Measurements from ENCODE around the gene RAP2A.

RAP2A gene

GRCh38 chr13:97436845-97437244 is 2.9 kb downstream of the RAP2A start:
- Histone ChIP-seq H3K9me3 (ENCODE audit: insufficient read depth, low read length) (no peaks in the 10 kb centered on the region), H3K27ac (ENCODE audit: low read depth, low read length) (no peak overlapping the region), H3K79me2 (ENCODE audit: insufficient read depth, low read length) (peaks cover 9% of the 10 kb centered on the region; the same call in 1 of the 2 replicates), H3K4me3 (ENCODE audit: insufficient read depth, low read length, poor library complexity, severe bottlenecking) (no peak overlapping the region), H3K36me3 (ENCODE audit: low read length) (no peaks in the 10 kb centered on the region), H3K9ac (ENCODE audit: low read length) (no peak overlapping the region), H4K20me1 (ENCODE audit: low read depth, low read length) (no peaks in the 10 kb centered on the region), H3F3A (ENCODE audit: insufficient read depth) (peaks cover 13% of the 10 kb centered on the region; the same call in 1 of the 2 replicates), H3K4me2 (ENCODE audit: low read depth, low read length, poor library complexity, severe bottlenecking) (peak overlapping the region; percentile 67), H3K9me2 (replicated peaks; ENCODE audit: insufficient read depth, low read length) (no peaks in the 10 kb centered on the region), H2AFZ (ENCODE audit: low read depth, low read length, severe bottlenecking) (no peak overlapping the region), H3K27me3 (ENCODE audit: low read length) (no peaks in the 10 kb centered on the region)
- TF ChIP-seq CTCF (IDR thresholded peaks at IDR 0.05; ENCODE audit: insufficient read depth, low read length, poor library complexity, severe bottlenecking) = no peak
- no peak for TF ChIP-seq EZH2phosphoT487 (conservative IDR thresholded peaks at IDR 0.05; ENCODE audit: low read length)

GRCh38 chr13:97437729-97438128 is 3.8 kb downstream of the RAP2A start:
- peaks cover 9% of the 10 kb centered on the region; the same call in 1 of the 2 replicates for H3K79me2 ChIP-seq (ENCODE audit: insufficient read depth, low read length)
- no peaks in the 10 kb centered on the region for H3K36me3 ChIP-seq (ENCODE audit: low read length)
- no peak overlapping the region for H3K27ac ChIP-seq (ENCODE audit: low read depth, low read length)
- no peaks in the 10 kb centered on the region for H3K9me2 ChIP-seq (replicated peaks; ENCODE audit: insufficient read depth, low read length)
- no peak for TF ChIP-seq CTCF (IDR thresholded peaks at IDR 0.05; ENCODE audit: insufficient read depth, low read length, poor library complexity, severe bottlenecking)
- H3K4me2 ChIP-seq (ENCODE audit: low read depth, low read length, poor library complexity, severe bottlenecking) = no peak overlapping the region
- H4K20me1 ChIP-seq (ENCODE audit: low read depth, low read length) = no peaks in the 10 kb centered on the region
- H3K9me3 ChIP-seq (ENCODE audit: insufficient read depth, low read length) = no peaks in the 10 kb centered on the region
- no peaks in the 10 kb centered on the region for H3K27me3 ChIP-seq (ENCODE audit: low read length)
- no peak overlapping the region for H3K9ac ChIP-seq (ENCODE audit: low read length)
- no peak overlapping the region for H3K4me3 ChIP-seq (ENCODE audit: insufficient read depth, low read length, poor library complexity, severe bottlenecking)
- H2AFZ ChIP-seq (ENCODE audit: low read depth, low read length, severe bottlenecking) = no peak overlapping the region
- H3F3A ChIP-seq (ENCODE audit: insufficient read depth) = peaks cover 4% of the 10 kb centered on the region; the same call in 1 of the 2 replicates

GRCh38 chr13:97438856-97439595 is 5.1 kb downstream of the RAP2A start:
- Histone ChIP-seq H3K36me3 (ENCODE audit: low read length) (no peaks in the 10 kb centered on the region; the same call in 1 of the 2 replicates), H3K4me2 (ENCODE audit: low read depth, low read length, poor library complexity, severe bottlenecking) (no peak overlapping the region), H3K9me3 (ENCODE audit: insufficient read depth, low read length) (no peaks in the 10 kb centered on the region), H3K9ac (ENCODE audit: low read length) (no peak overlapping the region), H3K9me2 (replicated peaks; ENCODE audit: insufficient read depth, low read length) (no peaks in the 10 kb centered on the region), H3K4me3 (ENCODE audit: insufficient read depth, low read length, poor library complexity, severe bottlenecking) (no peak overlapping the region), H3K27ac (ENCODE audit: low read depth, low read length) (no peak overlapping the region), H4K20me1 (ENCODE audit: low read depth, low read length) (no peaks in the 10 kb centered on the region), H2AFZ (ENCODE audit: low read depth, low read length, severe bottlenecking) (no peak overlapping the region), H3F3A (ENCODE audit: insufficient read depth) (no peaks in the 10 kb centered on the region), H3K27me3 (ENCODE audit: low read length) (no peaks in the 10 kb centered on the region), H3K79me2 (ENCODE audit: insufficient read depth, low read length) (peaks cover 9% of the 10 kb centered on the region; the same call in 1 of the 2 replicates)
- TF ChIP-seq CTCF (IDR thresholded peaks at IDR 0.05; ENCODE audit: insufficient read depth, low read length, poor library complexity, severe bottlenecking) (no peak), EZH2phosphoT487 (conservative IDR thresholded peaks at IDR 0.05; ENCODE audit: low read length) (no peak)

All from SU-DHL-6 (cell line).